ENCODE results near the gene FAM118A.
A peak's percentile ranks its signal among the peaks of the same experiment; 100 is the strongest.
"Not testable (repeated sequence)": the region's sequence is repeated elsewhere in the genome, so short reads cannot be mapped to it uniquely, and the experiment has no call there.

Gene FAM118A

GRCh38 chr22:45309422-45310227 lies at the start of gene FAM118A:
Gene FAM118A (plus strand): TSS chr22:45309934. CDS start chr22:45322380, 12,446 bp downstream.
- DNase-seq: peak; percentile 67

- not testable (repeated sequence) for DNase-seq
These were observed 49.4 kb upstream of the FAM118A start for GRCh38 chr22:45260395-45260759.

GRCh38 chr22:45261407-45262088 lies 48.2 kb upstream of the FAM118A start:
- DNase-seq: peak; percentile 12

DNA sequence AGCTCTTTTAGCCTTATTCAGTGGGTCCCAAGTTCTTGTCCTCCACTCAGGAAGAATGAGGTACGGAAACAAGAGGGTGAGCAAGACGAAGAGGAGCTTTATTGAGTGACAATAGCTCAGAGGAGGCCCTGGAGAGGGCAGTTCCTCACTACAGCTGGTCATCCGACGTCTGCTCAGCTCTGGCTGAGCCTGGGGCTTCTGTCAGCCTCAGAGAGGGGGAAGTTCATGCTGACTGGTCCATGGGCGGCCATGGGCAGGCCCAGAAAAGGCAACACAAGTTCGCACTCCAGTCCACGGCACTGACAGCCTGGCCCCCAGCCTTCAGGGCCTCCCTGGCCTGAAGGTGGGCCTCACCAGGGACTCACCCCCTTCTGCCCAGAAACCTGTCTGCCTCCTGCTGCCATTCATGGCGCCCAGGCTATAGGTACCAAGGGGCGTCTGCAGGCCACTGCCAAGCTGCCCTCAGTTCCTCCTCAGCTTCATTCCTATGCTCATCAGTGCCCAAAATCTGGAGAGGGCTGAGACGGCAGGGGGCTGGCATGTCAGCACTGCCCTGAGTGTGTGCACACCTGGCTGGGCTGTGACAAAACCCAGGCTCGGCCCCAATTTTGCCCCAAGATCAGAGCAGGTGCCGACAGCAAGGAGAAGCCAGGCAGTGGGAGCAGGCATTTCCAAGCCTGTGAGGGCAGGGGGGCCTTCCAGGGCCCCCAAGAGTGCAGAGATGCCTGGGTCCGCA lies 47.4 kb upstream of the FAM118A start:
- no peak for DNase-seq

DNA sequence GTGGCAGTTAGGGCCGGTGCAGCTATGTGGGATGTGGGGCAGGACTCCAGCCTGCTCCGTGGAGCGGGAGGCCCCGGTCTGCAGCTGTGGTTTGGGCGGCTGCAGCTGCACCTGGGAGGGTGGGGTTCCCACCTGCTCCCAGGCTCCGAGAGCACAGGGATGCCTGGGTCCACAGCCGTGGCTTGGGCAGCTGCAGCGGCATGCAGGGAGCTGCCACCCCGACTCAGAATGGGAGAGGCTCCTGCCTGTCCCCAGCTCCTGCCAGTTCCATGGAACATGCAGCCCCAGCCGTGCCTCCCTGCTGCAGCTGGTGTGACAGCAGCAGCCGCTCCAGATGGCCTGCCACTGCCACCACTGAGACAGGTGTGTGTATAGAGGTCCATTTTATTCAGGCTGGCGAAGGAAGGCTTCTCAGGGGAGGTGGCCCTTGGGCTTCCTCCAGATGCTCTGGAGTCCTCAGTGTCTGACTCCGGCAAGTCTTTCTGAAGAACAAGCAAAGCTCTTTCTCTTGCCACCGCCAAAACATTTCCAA lies 46.7 kb upstream of the FAM118A start:
- peak; percentile 21 for DNase-seq

- DNase-seq: no peak
These were observed 46.1 kb upstream of the FAM118A start for GRCh38 chr22:45263463-45264269.

DNA sequence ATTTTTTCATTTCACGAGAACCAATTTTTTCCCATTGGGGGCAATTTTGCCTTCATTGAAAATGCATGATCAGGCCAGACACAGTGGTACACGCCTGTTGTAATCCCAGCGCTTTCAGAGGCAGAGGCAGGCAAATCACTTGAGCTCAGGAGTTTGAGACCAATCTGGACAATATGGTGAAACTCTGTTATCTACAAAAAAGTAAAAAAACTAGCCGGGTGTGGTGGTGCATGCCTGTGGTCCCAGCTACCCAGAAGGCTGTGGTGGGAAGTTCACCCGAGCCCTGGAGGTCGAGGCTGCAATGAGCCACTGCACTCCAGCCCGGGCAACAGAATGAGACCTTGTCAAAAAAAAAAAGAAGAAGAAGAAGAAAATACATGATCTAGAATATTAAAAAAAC lies 44.2 kb upstream of the FAM118A start:
- DNase-seq: no peak

DNA sequence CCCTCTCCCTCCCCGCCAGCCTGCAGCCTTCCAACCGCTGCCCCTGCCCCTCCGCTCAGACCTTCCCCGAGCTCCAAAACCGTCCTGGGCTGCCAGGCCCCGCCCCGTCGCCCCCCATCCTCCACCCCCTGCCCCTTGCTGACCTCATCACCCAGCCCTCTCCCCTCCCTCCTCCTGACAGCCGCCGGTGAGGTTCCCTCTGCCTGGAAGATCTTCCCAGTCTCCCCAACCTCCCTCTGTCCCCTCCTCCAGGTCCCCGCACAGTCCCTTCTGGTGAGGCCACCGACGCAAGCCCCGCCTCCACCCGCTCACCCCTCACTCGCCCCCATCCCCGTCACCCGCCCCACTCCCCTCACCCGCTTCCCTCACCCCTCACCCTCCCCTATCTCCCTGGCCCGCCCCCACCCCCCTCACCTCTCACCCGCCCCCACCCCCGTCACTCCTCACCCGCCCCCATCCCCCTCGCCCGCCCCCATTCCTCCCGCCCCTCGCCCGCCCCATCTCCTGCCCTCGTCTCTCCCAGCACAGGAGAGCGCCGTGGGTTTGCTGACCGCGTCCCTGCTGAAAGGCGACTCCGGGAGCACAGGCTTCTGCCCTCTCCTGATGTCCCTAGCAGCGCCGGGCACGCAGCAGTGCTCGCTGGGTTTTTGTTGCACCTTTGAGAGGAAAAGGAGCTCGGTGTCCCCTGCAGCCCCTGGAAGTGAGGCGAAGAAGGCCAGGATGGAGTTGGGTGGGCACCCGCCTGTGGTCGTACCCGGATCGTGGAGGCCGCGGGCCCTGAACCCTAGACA lies 41.4 kb upstream of the FAM118A start:
- DNase-seq: peak; percentile 3

- DNase-seq: peak; percentile 45
These were observed 40.5 kb upstream of the FAM118A start for GRCh38 chr22:45268958-45269844.

DNA sequence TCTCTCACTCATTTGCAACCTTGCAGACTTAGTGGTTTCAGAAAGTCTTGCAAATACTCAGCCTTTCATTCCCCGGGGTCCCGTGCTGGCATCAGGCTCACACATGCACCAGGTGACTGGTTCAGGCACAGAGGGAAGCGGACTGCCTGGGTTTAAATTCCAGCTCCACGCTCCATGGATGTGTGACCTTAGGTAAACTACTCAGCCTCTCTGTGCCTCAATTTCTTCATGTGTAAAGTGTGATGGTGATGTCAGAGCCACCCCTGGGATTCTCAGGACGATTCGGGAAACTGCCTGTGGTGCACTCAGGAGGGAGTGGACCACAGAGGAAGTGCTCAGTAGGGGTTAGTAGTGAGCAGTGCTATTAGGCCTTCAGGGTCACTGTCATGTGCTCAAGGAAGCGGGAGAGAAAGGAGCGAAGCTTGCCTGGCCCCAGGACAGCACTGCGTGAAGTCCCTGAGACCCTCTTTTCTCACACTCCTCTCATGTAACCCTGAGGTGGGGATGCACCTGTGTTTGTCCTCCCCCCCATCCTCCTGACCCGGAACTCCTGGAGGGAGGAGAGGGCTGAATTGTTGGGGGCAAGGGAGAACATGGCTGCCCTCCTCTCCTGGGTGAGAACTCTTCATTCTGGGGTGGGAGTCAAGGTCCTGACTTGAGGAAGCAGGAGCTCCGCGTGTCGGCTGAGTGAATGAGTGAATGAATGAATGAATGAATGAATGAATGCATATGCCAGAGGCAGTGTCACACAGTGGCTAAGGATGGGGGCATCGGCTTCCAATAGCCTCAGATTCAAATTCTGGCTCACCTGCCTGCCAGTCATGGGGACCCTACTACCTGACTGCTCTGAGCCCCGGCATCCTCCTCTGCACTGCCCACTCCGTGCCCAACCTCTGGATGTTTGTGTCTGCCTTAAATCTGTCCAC lies 39.4 kb upstream of the FAM118A start:
- DNase-seq: no peak

GRCh38 chr22:45271667-45272201 lies 38.0 kb upstream of the FAM118A start:
- DNase-seq: no peak

GRCh38 chr22:45272498-45272897 lies 37.2 kb upstream of the FAM118A start:
- no peak for DNase-seq

- no peak for DNase-seq
These were observed 36.2 kb upstream of the FAM118A start for GRCh38 chr22:45273452-45274075.

GRCh38 chr22:45276507-45277105 lies 33.1 kb upstream of the FAM118A start:
- DNase-seq: no peak

GRCh38 chr22:45277720-45278119 lies 32.0 kb upstream of the FAM118A start:
- not testable (repeated sequence) for DNase-seq

DNA sequence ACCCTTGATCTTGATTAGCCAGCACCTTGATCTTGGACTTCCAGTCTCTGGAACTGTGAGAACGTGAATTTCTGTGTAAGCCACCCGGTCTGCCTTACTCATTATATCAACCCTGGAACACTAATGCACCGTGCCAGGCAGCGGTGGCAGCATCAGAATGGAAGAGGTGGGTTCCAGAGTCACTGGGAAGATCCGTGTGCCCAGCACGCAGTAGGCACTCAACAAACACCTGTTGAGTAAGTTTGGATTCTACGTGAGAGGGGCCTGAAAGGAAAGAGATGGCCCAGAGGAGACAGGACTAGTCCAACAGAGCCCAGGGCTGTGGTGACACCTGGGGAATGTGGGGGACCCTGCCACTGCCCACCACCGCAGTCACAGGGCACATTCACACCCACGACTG lies 31.6 kb upstream of the FAM118A start:
- no peak for DNase-seq

- DNase-seq: no peak
These were observed 29.1 kb upstream of the FAM118A start for GRCh38 chr22:45280587-45280980.

- no peak for DNase-seq
These were observed 28.7 kb upstream of the FAM118A start for GRCh38 chr22:45281010-45281409.
